K562 treated with DMSO at 1 percent for 48 hours (cell line): ENCODE data around the gene SPC25. TPM values are rescaled to one million over a fixed set of nuclear protein-coding genes. Genes with fewer than 3 reads are reported as not detected.

Experiments
- total RNA-seq: library from RNA; unstranded; fragments of 300-600 nt; gene quantifications from 2 replicates; pipeline ENCODE4 v1.2.3, GENCODE V29; 2022; ENCODE audit warnings: low replicate concordance; ENCODE audit errors: extremely low read depth

The SPC25 gene, protein sequence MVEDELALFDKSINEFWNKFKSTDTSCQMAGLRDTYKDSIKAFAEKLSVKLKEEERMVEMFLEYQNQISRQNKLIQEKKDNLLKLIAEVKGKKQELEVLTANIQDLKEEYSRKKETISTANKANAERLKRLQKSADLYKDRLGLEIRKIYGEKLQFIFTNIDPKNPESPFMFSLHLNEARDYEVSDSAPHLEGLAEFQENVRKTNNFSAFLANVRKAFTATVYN
- total RNA-seq, result not detected in 2 replicates

GRCh38 chr2:168890006-168890782 lies at the start of gene SPC25:
TSS of gene SPC25 (minus strand) at chr2:168890430. CDS start at chr2:168889519, 911 bp downstream.

GRCh38 chr2:168901003-168901402 lies 10.8 kb upstream of the SPC25 start, which contains the start of gene G6PC2:
TSS of gene G6PC2 (plus strand) at chr2:168901291. CDS start at chr2:168901332, 41 bp downstream.

Other genes with a start within 250 kb of the SPC25 start
- not detected in 2 replicates for gene NOSTRIN, start 87.8 kb downstream of the SPC25 start, total RNA-seq
- gene G6PC2, start 10.9 kb upstream of the SPC25 start, total RNA-seq, result not detected in 2 replicates
- not detected in 2 replicates for gene ABCB11, start 140.9 kb upstream of the SPC25 start, total RNA-seq
- not detected in 2 replicates for gene DHRS9, start 179.1 kb upstream of the SPC25 start, total RNA-seq